ENCODE results near the gene NUDT21.

GRCh38 chr16:56483394-56483793 is 32.3 kb upstream of the NUDT21 start:
- TF ChIP-seq CTCF (conservative IDR thresholded peaks at IDR 0.05; ENCODE audit: low read depth, low read length) (no peak), EZH2phosphoT487 (IDR thresholded peaks at IDR 0.05; ENCODE audit: borderline replicate concordance, low read length) (no peak)

Measured in PC-3 (cell line).